Endothelial cell of umbilical vein (primary cell): Measurements from ENCODE around the gene ILF2.

Experiments used
- EZH2 ChIP-seq: IDR thresholded peaks from 2 replicates; pipeline ENCODE4 v1.6.1; 2012; ENCODE audit warnings: borderline replicate concordance, low read depth, mild to moderate bottlenecking, moderate library complexity, low read length, inconsistent platforms; ENCODE audit not compliant: severe bottlenecking
- JUN ChIP-seq: IDR thresholded peaks from 2 replicates; pipeline ENCODE4 v1.6.1; 2011; ENCODE audit warnings: borderline replicate concordance, low read depth; ENCODE audit not compliant: insufficient read length, insufficient read depth
- POLR2A ChIP-seq: IDR thresholded peaks from 2 replicates; pipeline ENCODE4 v1.6.1; 2012; ENCODE audit warnings: low read depth, mild to moderate bottlenecking, control low read depth, low read length
- TF ChIP-seq, protein P1 (sequence below), 2 donors: IDR thresholded peaks; 1 replicate in 1 of 2; 2 replicates in 1 of 2; pipeline ENCODE4 v1.5.1; 2011; ENCODE audit warnings: low read length in 2 of 2, mild to moderate bottlenecking in 2 of 2, moderate library complexity in 2 of 2, control low read depth in 1 of 2, inconsistent platforms in 1 of 2, low read depth in 1 of 2; ENCODE audit not compliant: insufficient read depth in 1 of 2; ENCODE audit errors: extremely low read depth in 1 of 2
- TF ChIP-seq, protein P2 (sequence below): IDR thresholded peaks from 2 replicates; pipeline ENCODE4 v1.6.1; 2011; ENCODE audit not compliant: insufficient read depth, insufficient read length

DNA sequence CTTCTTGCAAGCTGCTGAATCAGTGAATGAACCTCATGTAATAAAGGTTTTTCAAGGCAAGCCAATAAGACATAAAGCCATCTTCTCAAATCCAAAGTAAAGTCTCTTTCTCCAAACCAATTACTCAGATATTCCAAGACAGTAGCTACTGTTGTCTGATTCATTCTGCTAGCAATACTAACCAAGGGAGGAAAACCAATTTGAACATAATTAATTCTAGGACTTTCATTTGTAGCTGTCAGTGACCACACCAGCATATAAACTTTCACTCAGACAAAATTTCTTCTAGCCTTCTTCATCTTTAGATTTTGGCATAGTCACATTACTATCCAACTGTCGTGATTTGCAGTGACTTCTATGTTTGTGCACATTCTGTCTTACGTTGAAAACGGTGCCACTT lies 46.5 kb upstream of the ILF2 start:
- TF ChIP-seq POLR2A (no peak), EZH2 (no peak), JUN (no peak)
- TF ChIP-seq, protein P1, sequence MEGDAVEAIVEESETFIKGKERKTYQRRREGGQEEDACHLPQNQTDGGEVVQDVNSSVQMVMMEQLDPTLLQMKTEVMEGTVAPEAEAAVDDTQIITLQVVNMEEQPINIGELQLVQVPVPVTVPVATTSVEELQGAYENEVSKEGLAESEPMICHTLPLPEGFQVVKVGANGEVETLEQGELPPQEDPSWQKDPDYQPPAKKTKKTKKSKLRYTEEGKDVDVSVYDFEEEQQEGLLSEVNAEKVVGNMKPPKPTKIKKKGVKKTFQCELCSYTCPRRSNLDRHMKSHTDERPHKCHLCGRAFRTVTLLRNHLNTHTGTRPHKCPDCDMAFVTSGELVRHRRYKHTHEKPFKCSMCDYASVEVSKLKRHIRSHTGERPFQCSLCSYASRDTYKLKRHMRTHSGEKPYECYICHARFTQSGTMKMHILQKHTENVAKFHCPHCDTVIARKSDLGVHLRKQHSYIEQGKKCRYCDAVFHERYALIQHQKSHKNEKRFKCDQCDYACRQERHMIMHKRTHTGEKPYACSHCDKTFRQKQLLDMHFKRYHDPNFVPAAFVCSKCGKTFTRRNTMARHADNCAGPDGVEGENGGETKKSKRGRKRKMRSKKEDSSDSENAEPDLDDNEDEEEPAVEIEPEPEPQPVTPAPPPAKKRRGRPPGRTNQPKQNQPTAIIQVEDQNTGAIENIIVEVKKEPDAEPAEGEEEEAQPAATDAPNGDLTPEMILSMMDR (IDR thresholded peaks at IDR 0.05; ENCODE audit: extremely low read depth in 1 of 2, insufficient read depth in 1 of 2, low read depth in 1 of 2, low read length in 2 of 2), result no peak
- TF ChIP-seq, protein P2, sequence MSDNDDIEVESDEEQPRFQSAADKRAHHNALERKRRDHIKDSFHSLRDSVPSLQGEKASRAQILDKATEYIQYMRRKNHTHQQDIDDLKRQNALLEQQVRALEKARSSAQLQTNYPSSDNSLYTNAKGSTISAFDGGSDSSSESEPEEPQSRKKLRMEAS, result no peak
